ENCODE results near the gene MTFMT. TPM values are rescaled to one million over a fixed set of nuclear protein-coding genes. Genes with fewer than 3 reads are reported as not detected.

Gene MTFMT
- total RNA-seq, 4 donors from 2014 or later = 16.8 to 25.2 (median 22.4) TPM

DNA sequence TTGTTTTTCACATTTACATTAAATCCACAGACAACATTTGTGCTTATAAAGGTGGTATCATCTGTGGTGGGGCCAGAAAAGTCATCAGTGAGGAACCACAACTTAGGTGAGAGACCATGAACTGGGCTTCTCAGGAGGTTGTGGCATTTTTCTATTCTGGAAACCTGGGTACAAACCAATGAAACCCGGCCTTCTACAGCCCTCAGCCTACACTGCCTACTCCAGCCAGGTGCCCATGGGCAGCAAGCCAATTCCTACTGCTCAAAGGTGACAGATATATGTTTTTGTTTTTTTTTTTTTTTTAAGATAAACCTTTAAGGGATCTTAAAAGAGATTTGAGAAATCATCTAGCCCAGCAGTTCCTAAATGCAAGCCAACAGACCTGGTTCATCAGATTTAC, 60.0 kb downstream of the MTFMT start:
- ATAC-seq (ENCODE audit: low FRiP score) (no peak), DNase-seq (ENCODE audit: low spot score) (no peak)
- TF ChIP-seq, protein P1, sequence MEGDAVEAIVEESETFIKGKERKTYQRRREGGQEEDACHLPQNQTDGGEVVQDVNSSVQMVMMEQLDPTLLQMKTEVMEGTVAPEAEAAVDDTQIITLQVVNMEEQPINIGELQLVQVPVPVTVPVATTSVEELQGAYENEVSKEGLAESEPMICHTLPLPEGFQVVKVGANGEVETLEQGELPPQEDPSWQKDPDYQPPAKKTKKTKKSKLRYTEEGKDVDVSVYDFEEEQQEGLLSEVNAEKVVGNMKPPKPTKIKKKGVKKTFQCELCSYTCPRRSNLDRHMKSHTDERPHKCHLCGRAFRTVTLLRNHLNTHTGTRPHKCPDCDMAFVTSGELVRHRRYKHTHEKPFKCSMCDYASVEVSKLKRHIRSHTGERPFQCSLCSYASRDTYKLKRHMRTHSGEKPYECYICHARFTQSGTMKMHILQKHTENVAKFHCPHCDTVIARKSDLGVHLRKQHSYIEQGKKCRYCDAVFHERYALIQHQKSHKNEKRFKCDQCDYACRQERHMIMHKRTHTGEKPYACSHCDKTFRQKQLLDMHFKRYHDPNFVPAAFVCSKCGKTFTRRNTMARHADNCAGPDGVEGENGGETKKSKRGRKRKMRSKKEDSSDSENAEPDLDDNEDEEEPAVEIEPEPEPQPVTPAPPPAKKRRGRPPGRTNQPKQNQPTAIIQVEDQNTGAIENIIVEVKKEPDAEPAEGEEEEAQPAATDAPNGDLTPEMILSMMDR (IDR thresholded peaks at IDR 0.05) = no peak

DNA sequence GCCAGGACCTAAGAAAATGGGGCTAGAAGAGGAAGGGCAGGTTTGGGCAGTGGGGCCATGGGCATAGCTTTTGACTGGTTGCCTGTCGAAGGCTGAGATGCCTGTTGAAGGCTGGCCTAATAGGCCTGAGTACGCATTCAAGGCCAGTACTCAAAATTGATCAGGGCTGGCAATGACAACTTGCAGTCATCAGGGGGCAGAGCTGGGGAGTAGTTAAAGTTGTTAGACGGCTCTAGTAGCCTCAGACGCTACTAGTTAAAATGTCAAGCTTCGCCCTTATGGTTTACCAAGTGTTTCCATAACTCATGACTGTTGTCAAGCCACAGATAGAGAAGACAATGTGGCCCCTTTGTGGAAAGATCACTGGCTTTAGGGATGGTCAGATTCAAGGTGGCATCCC, 68.4 kb downstream of the MTFMT start:
- TF ChIP-seq, protein P1 (IDR thresholded peaks at IDR 0.05) = no peak
- DNase-seq (ENCODE audit: low spot score) = no peak
- no peak for ATAC-seq (ENCODE audit: low FRiP score)

DNA sequence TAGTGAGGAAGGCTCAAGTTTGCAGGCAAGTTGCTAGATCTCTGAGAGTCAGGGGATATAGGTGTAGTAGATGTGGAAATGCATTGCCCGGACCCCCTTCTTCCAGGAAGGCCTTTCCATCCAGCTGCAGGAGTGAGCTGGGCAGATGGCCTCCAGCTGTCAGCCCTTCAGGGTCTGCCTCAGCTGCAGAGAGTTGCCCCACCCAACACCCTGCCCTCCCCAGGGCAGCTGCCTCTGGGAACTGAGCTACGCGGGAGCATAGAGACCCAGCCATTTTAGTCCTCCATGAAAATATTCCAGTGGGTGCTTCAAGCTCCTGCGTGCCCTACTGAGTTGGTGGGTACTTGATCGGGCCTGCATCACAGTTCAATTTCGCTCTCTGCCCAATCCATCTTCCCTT, 69.3 kb downstream of the MTFMT start:
- no peak for ATAC-seq (ENCODE audit: low FRiP score)
- DNase-seq (ENCODE audit: low spot score) = no peak
- TF ChIP-seq, protein P1 (IDR thresholded peaks at IDR 0.05) = no peak

DNA sequence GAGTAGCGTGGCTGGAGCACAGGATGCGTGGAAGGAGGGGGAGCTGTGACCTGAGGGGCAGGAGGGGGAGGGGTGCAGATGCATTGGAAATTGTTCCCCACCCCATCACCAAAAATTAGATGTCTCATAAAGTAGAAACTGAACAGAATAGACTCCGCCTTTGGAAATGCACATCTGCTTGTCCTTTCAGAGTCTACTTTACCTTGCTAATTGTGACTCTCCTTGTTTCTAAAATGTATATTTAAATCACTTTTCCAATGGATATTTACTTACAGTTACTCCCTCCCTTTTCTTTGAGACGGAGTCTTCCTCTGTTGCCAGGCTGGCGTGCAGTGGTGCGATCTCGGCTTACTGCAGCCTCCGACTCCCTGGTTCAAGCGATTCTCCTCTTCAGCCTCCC, 70.3 kb downstream of the MTFMT start:
- TF ChIP-seq, protein P1 (IDR thresholded peaks at IDR 0.05) = no peak
- no peak for DNase-seq (ENCODE audit: low spot score)
- no peak for ATAC-seq (ENCODE audit: low FRiP score)

DNA sequence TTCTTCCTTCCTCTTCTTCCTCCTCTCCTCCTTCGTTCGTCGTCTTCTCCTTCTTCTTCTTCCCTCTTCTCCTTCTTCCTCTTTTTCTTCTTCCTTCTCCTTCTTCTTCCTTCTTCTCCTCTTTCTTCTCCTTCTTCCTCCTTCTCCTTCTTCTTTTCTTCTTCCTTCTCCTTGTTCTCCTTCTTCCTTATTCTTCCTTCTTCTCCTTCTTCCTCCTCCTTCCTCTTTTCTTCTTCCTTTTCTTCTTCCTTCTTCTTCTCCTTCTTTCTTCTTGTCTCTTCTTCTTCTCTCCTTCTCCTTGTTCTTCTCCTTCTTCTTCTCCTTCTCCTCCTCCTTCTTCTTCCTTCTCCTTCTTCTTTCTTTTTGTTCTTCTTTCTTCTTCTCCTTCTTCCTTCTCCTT, 75.0 kb downstream of the MTFMT start:
- TF ChIP-seq, protein P1 (IDR thresholded peaks at IDR 0.05) = no peak
- DNase-seq (ENCODE audit: low spot score) (no peak), ATAC-seq (ENCODE audit: low FRiP score) (no peak)

DNA sequence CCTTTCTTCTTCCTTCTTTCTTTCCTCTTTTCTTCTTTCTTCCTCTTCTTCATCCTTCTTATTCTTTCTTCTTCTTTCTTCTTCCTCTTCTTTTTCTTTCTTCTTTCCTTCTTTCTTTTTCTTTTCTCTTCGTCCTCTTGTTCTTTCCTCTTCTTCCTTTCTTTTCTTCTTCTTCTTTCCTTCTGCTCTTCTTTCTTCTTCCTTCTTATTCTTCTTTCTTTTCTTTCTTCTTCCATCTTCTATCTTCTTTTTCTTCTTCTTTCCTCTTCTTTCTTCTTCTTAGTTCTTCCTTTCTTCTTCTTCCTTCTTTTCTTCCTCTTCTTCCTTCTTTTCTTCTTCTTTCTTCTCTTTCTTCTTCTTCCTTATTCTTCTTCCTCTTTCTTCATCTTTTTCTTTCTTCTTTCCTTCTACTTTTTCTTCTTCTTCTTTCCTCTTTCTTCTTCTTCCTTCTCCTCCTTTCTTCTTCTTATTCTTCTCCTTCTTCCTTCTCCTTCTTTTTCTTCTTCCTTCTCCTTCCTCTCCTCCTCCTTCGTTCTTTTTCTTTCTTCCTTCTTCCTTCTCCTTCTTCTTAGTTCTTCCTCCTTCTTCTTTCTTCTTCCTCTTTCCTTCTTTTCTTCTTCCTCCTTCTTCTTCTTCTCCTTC, 77.5 kb downstream of the MTFMT start:
- DNase-seq (ENCODE audit: low spot score) (no peak), ATAC-seq (ENCODE audit: low FRiP score) (no peak)
- TF ChIP-seq, protein P1 (IDR thresholded peaks at IDR 0.05) = no peak

Other genes starting within 250 kb of the MTFMT start
- 1 to 10 TPM in 2 of 4 donors, under 1 TPM in 1, not detected in 1; 0.63 to 1.4 (median 1.0) TPM for gene PIF1, start 204.0 kb downstream of the MTFMT start, total RNA-seq
- 10 to 100 TPM; 53.0 to 86.6 (median 58.4) TPM for gene PLEKHO2, start 187.7 kb downstream of the MTFMT start, total RNA-seq
- gene ANKDD1A, start 117.7 kb downstream of the MTFMT start, total RNA-seq = 10 to 100 TPM in 1 of 4 donors, 1 to 10 TPM in 3; 5.9 to 18.5 (median 7.5) TPM
- 10 to 100 TPM; 72.9 to 93.9 (median 84.7) TPM for gene SPG21, start 39.7 kb downstream of the MTFMT start, total RNA-seq
- not detected for gene SLC51B, start 15.7 kb upstream of the MTFMT start, total RNA-seq
- gene RASL12, start 38.4 kb upstream of the MTFMT start, total RNA-seq = 10 to 100 TPM in 1 of 4 donors, 1 to 10 TPM in 3; 4.6 to 50.0 (median 7.6) TPM
- not detected for gene KBTBD13, start 47.1 kb upstream of the MTFMT start, total RNA-seq
- gene UBAP1L, start 85.6 kb upstream of the MTFMT start, total RNA-seq = 1 to 10 TPM; 2.9 to 5.6 (median 4.6) TPM
- 10 to 100 TPM; 14.8 to 20.3 (median 17.3) TPM for gene PDCD7, start 104.2 kb upstream of the MTFMT start, total RNA-seq
- 10 to 100 TPM; 30.2 to 58.8 (median 37.7) TPM for gene CLPX, start 155.7 kb upstream of the MTFMT start, total RNA-seq
- gene CILP, start 181.8 kb upstream of the MTFMT start, total RNA-seq = 100 to 1,000 TPM in 2 of 4 donors, 10 to 100 TPM in 2; 27.2 to 434 (median 75.3) TPM